Spleen (tissue), 11 donors: ENCODE data around the gene LRRK1. TPM values are rescaled to one million over a fixed set of nuclear protein-coding genes. Genes with fewer than 3 reads are reported as not detected.

Source experiments
- DNase-seq: peaks from one replicate; pipeline ENCODE4 v3.0.0-alpha.2; 2020
- H3K27ac ChIP-seq, 8 donors: fragments of 200-600 bp; sonication (generic) in 7 of 8; 1 replicate in 4 of 8; 2 replicates in 4 of 8; pipeline versions ENCODE4 v1.5.0 to v1.8.0; 2016 to 2021; ENCODE audit warnings: inconsistent platforms in 4 of 8, mild to moderate bottlenecking in 4 of 8, moderate library complexity in 1 of 8
- H3K27me3 ChIP-seq, 7 donors: fragments of 200-600 bp; sonication (generic) in 6 of 7; replicated peaks in 1 of 7; 1 replicate in 4 of 7; 2 replicates in 3 of 7; pipeline versions ENCODE4 v1.5.0 to v1.8.0; 2016 to 2021; ENCODE audit warnings: inconsistent platforms in 3 of 7, mild to moderate bottlenecking in 1 of 7
- H3K36me3 ChIP-seq, 6 donors: fragments of 200-600 bp; sonication (generic) in 5 of 6; 1 replicate in 4 of 6; 2 replicates in 2 of 6; pipeline versions ENCODE4 v1.5.0 to v1.8.0; 2016 to 2021; ENCODE audit warnings: inconsistent platforms in 2 of 6
- H3K4me1 ChIP-seq, 6 donors: fragments of 200-600 bp; sonication (generic) in 5 of 6; 1 replicate in 3 of 6; 2 replicates in 3 of 6; pipeline versions ENCODE4 v1.5.0 to v1.8.0; 2016 to 2021; ENCODE audit warnings: inconsistent platforms in 3 of 6
- H3K4me3 ChIP-seq, 8 donors: fragments of 200-600 bp; sonication (generic) in 7 of 8; 1 replicate in 4 of 8; 2 replicates in 4 of 8; pipeline versions ENCODE4 v1.5.0 to v1.8.0; 2016 to 2021; ENCODE audit warnings: inconsistent platforms in 4 of 8, mild to moderate bottlenecking in 4 of 8, moderate library complexity in 2 of 8
- H3K9me3 ChIP-seq, 8 donors: fragments of 200-600 bp; sonication (generic) in 7 of 8; 1 replicate in 4 of 8; 2 replicates in 4 of 8; pipeline versions ENCODE4 v1.5.0 to v1.8.0; 2016 to 2021; ENCODE audit warnings: inconsistent platforms in 4 of 8
- POLR2A ChIP-seq, 3 donors: fragments of 450-650 bp; IDR thresholded peaks; one replicate each; pipeline ENCODE4 v1.5.1; 2017; ENCODE audit warnings: antibody characterized with exemption in 3 of 3, mild to moderate bottlenecking in 1 of 3
- POLR2AphosphoS5 ChIP-seq, 3 donors: sonication (generic); formaldehyde crosslinking; IDR thresholded peaks; one replicate each; pipeline ENCODE4 v1.5.1; 2017; ENCODE audit warnings: antibody characterized with exemption in 3 of 3
- WGBS, 5 donors: extraction: QIAGEN DNeasy Blood & Tissue Kit in 3 of 5; methylation state at CpG; one replicate each; pipeline versions ENCODE4 v1.1.5 to v1.1.7; 2013 to 2018; 5-methylcytosine and 5-hydroxymethylcytosine counted together
- intact Hi-C: fragments of 100-400 bp; cut with DNase I; formaldehyde crosslinking; loops from one replicate; pipeline ENCODE4 v1.15.0; 2023; ENCODE audit warnings: low total_unique reads
- polyA plus RNA-seq, 3 donors: library from polyadenylated mRNA; stranded (reverse); fragments of 200-250 nt; gene quantifications; one replicate each; pipeline ENCODE4 v1.2.1, GENCODE V29; 2013
- total RNA-seq, 7 donors: library from RNA; depleted of rRNA in 3 of 7; stranded (reverse); fragments of >200 nt in 3 of 7; fragmentation: NEBNext Ultra II Directional in 4 of 7; extraction: Animal tissue kit (Norgen Biotek cat#: 25700) in 4 of 7; gene quantifications; one replicate each; pipeline versions ENCODE4 v1.1.0 to v1.2.1, GENCODE V29; 2016 to 2021
- TF ChIP-seq, protein P1 (sequence below), 11 experiments: fragments of 200-600 bp in 7 of 11; fragments of 450-650 bp in 4 of 11; sonication (generic) in 4 of 11; IDR thresholded peaks in 8 of 11; conservative IDR thresholded peaks in 3 of 11; 1 replicate in 7 of 11; 2 replicates in 4 of 11; pipeline versions ENCODE4 v1.4.0 to v1.8.0; 2016 to 2021; ENCODE audit warnings: antibody characterized with exemption in 11 of 11, inconsistent platforms in 4 of 11, mild to moderate bottlenecking in 1 of 11
- donor health status: healthy with polysubstance abuse.
- donor health status: DM: no; HTN: no; CAD: no; lungs with moderate emphysema.
- donor health status: DM: no; HTN: no; CAD: no.
- donor health status: Bipolar disorder and iron deficiency.
- donor health status: healthy.
- donor health status: DM: no; HTN: no; CAD: no.
- donor health status: DM: yes; HTN: yes; CAD: no.

LRRK1 gene
- total and polyA plus RNA-seq, 10 donors, result 12.0 to 60.2 (median 48.8) TPM

DNA sequence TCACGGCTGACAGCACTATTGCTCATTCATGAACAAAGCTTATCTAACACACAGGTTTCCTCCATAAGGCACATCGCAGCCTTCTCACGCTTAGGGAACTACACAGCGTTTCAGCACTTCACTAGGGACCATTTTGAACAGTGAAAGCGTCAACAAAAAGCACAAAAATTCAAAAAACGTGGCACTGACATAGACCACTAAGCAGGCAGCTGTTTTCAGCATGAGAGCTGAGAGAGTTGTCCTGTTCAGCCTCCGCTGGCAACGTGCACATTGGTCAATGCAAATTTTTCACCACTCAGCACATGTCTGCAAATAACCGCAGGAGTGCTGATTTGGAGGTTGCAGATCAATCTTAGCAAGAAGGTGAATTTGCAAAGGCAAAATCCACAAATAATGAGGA lies 109.2 kb downstream of the LRRK1 start:
- H3K27ac ChIP-seq, result no peak overlapping the region
- no peaks in the 10 kb centered on the region for H3K27me3 ChIP-seq
- H3K4me3 ChIP-seq, result no peak overlapping the region
- intact Hi-C loops, result no loop called here
- WGBS, 5 donors, result 82 to 91% (median 87%) methylated on average over 9 of the region's 9 CpGs
- peaks cover 0 to 100% (median 38%) of the 10 kb centered on the region in 6 donors for H3K36me3 ChIP-seq
- no peak for DNase-seq
- TF ChIP-seq, protein P1, sequence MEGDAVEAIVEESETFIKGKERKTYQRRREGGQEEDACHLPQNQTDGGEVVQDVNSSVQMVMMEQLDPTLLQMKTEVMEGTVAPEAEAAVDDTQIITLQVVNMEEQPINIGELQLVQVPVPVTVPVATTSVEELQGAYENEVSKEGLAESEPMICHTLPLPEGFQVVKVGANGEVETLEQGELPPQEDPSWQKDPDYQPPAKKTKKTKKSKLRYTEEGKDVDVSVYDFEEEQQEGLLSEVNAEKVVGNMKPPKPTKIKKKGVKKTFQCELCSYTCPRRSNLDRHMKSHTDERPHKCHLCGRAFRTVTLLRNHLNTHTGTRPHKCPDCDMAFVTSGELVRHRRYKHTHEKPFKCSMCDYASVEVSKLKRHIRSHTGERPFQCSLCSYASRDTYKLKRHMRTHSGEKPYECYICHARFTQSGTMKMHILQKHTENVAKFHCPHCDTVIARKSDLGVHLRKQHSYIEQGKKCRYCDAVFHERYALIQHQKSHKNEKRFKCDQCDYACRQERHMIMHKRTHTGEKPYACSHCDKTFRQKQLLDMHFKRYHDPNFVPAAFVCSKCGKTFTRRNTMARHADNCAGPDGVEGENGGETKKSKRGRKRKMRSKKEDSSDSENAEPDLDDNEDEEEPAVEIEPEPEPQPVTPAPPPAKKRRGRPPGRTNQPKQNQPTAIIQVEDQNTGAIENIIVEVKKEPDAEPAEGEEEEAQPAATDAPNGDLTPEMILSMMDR (IDR thresholded peaks at IDR 0.05 in 8 of 11, conservative IDR thresholded peaks at IDR 0.05 in 3 of 11), result no peak
- TF ChIP-seq POLR2A (IDR thresholded peaks at IDR 0.05) (no peak), POLR2AphosphoS5 (IDR thresholded peaks at IDR 0.05) (no peak)
- H3K4me1 ChIP-seq, result peaks cover 2 to 55% (median 29%) of the 10 kb centered on the region in 6 donors
- H3K9me3 ChIP-seq, result no peaks in the 10 kb centered on the region

DNA sequence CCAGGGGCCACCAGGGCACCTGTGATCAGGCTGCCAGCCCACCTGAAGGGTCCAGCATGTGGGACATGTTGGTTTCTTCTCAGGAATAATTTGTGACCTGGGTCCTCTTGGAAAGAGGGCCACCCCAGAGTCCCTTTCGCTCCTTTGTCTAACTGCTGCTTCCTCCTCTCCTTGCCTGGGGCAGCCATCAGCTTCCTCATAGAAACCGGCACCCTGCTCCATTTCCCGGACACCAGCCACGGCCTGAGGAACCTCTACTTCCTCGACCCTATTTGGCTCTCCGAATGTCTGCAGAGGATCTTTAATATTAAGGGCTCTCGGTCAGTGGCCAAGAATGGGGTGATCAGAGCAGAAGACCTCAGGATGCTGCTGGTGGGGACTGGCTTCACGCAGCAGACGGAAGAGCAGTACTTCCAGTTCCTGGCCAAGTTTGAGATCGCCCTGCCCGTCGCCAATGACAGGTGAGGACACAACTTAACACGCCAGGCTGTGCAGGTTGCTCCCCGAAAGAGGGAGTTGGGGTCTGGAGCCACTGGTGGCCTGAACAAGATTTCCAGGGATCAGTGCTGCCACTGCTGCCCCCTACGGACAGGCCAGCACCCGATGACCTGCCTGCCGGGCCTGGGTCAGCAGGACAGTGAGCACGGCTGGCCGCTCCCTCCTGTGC lies 109.7 kb downstream of the LRRK1 start:
- 86 to 93% (median 90%) methylated on average over 19 of the region's 19 CpGs for WGBS, 5 donors
- TF ChIP-seq POLR2AphosphoS5 (IDR thresholded peaks at IDR 0.05) (peak in 1 of 3 donors; percentile 21), POLR2A (IDR thresholded peaks at IDR 0.05) (no peak)
- TF ChIP-seq, protein P1 (IDR thresholded peaks at IDR 0.05 in 8 of 11, conservative IDR thresholded peaks at IDR 0.05 in 3 of 11), result no peak
- intact Hi-C loops, result no loop called here
- Histone ChIP-seq H3K4me3 (no peak overlapping the region), H3K4me1 (peaks cover 2 to 49% (median 26%) of the 10 kb centered on the region in 6 donors), H3K27ac (no peak overlapping the region), H3K36me3 (peaks cover 0 to 99% (median 38%) of the 10 kb centered on the region in 6 donors), H3K27me3 (no peaks in the 10 kb centered on the region), H3K9me3 (no peaks in the 10 kb centered on the region)
- peak; percentile 63 for DNase-seq

DNA sequence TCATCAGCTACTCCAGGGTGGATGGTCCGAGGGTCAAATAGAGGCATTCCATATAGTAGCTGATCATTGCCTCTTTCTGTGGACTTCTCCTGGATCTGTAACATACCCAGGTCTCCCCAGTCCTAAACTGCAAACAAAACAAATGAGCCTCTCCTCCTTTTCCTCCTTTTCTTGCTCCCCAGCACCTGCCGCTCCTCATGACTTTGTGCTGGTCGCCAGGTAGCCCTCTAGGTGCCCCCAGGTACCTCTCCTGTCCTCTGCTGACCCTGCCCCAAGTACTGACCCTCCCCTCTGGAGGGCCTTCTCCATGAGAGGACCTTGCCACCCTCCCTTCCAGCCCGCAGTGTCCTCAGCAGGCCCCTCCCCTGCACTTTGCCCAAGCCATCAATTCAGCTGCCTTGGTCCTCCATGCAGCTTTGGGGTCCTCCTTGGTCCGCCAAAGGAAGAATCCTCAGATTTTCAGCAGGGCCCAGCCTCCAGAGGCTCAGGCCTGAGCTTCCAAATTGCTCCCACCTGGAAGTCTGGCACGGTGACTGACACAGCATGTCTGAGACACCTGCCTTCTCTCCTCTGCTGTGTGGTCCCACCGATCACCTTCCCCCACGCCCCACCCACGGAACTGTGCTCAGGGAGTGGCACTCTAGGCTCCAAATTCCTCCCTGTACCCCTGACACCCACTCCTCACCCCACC lies 111.0 kb downstream of the LRRK1 start:
- DNase-seq, result peak; percentile 56
- WGBS, 5 donors, result 77 to 92% (median 90%) methylated on average over 9 of the region's 9 CpGs
- intact Hi-C loops, result loop anchor here (5.0 kb wide), 1 partner anchor 47 kb away; no protein-coding TSS in a partner anchor

More for the DNA sequence above, 111.0 kb downstream of the LRRK1 start:
- peaks cover 0 to 11% (median 3%) of the 10 kb centered on the region in 8 donors for H3K9me3 ChIP-seq
- H3K4me1 ChIP-seq, result peaks cover 2 to 38% (median 18%) of the 10 kb centered on the region in 6 donors
- H3K4me3 ChIP-seq, result no peak overlapping the region
- H3K27ac ChIP-seq, result no peak overlapping the region
- H3K27me3 ChIP-seq, result no peaks in the 10 kb centered on the region
- TF ChIP-seq, protein P1 (IDR thresholded peaks at IDR 0.05 in 8 of 11, conservative IDR thresholded peaks at IDR 0.05 in 3 of 11), result no peak
- TF ChIP-seq POLR2A (IDR thresholded peaks at IDR 0.05) (no peak), POLR2AphosphoS5 (IDR thresholded peaks at IDR 0.05) (no peak)
- peaks cover 0 to 86% (median 37%) of the 10 kb centered on the region in 6 donors for H3K36me3 ChIP-seq
